HCT116 (cell line): ENCODE data around the gene CAST. TPM values are rescaled to one million over a fixed set of nuclear protein-coding genes. Genes with fewer than 3 reads are reported as not detected.

ENCODE experiments used
- ATAC-seq: fragments of 200-7000 bp; cut with Tn5 transposase; 2 replicates; pipeline ENCODE4 v1.9.1; 2020; ENCODE audit warnings: mild to moderate bottlenecking, moderate library complexity
- BruUV-seq: library from RNA; stranded (reverse); fragments of 400-500 nt; replicated peaks from 2 replicates; lab custom pipeline; 2021; lab: Mats Ljungman, UMichigan
- CTCF ChIA-PET: fragments of 300-600 bp; sonication (Branson Sonifier 250); formaldehyde crosslinking; loops from one replicate; lab custom pipeline; 2021; ENCODE audit warnings: antibody characterized with exemption; lab: Charles Lee
- POLR2A ChIA-PET: fragments of 300-600, 350-600 bp; sonication (Branson Sonifier 250); formaldehyde crosslinking; loops from one replicate; lab custom pipeline; 2021; ENCODE audit warnings: antibody characterized with exemption; lab: Charles Lee
- RAD21 ChIA-PET, 2 experiments: fragments of 300-600 bp; sonication (Branson Sonifier 250); formaldehyde crosslinking; loops; one replicate each; lab custom pipeline; 2023; ENCODE audit warnings: low total read pairs in 2 of 2; ENCODE audit not compliant: uncharacterized antibody in 2 of 2, unreplicated experiment in 2 of 2, low non-redundant PET in 1 of 2; lab: Charles Lee
- DNase-seq: peaks from one replicate; pipeline ENCODE4 v3.0.0-alpha.2; 2010; ENCODE audit warnings: low read depth, low spot score
- H2AFZ ChIP-seq: fragments of 200-600 bp; shearing (Covaris generic), sonication (generic); 2 replicates; pipeline ENCODE4 v1.6.1; 2017; ENCODE audit warnings: low read depth, mixed run types, mixed read lengths, antibody characterized with exemption, low read length; ENCODE audit not compliant: poor library complexity, severe bottlenecking
- H3K27ac ChIP-seq: 2 replicates; pipeline ENCODE4 v1.5.1; 2012; ENCODE audit warnings: low read depth, low read length
- H3K27me3 ChIP-seq: fragments of 200-600 bp; sonication (generic); 2 replicates; pipeline ENCODE4 v1.6.1; 2016; ENCODE audit warnings: mixed run types, low read length, mixed read lengths; ENCODE audit not compliant: insufficient read depth
- H3K36me3 ChIP-seq, 2 experiments: fragments of 200-500 bp in 1 of 2; fragments of 200-600 bp in 1 of 2; sonication (Bioruptor generic) in 1 of 2; sonication (generic) in 1 of 2; 2 replicates each; pipeline versions ENCODE4 v1.5.1 to v1.6.1; 2014 to 2016; ENCODE audit warnings: low read length in 2 of 2, inconsistent platforms in 1 of 2, mixed read lengths in 1 of 2, mixed run types in 1 of 2; ENCODE audit not compliant: insufficient read depth in 2 of 2, control insufficient read depth in 1 of 2
- H3K4me1 ChIP-seq, 2 experiments: fragments of 200-600 bp in 1 of 2; sonication (generic) in 1 of 2; 2 replicates each; pipeline versions ENCODE4 v1.5.1 to v1.6.1; 2012 to 2017; ENCODE audit warnings: low read length in 2 of 2, inconsistent platforms in 1 of 2, mild to moderate bottlenecking in 1 of 2, mixed read lengths in 1 of 2, mixed run types in 1 of 2, moderate library complexity in 1 of 2; ENCODE audit not compliant: insufficient read depth in 2 of 2, control insufficient read depth in 1 of 2
- H3K4me2 ChIP-seq: fragments of 200-600 bp; sonication (generic); 2 replicates; pipeline ENCODE4 v1.6.1; 2017; ENCODE audit warnings: mixed run types, low read length, mixed read lengths
- H3K4me3 ChIP-seq, 2 experiments: fragments of 200-600 bp in 1 of 2; sonication (generic) in 1 of 2; replicated peaks in 1 of 2; 2 replicates each; pipeline ENCODE4 v1.5.1; 2011 to 2016; ENCODE audit warnings: low read length in 2 of 2, control low read depth in 1 of 2, low read depth in 1 of 2, mild to moderate bottlenecking in 1 of 2, mixed read lengths in 1 of 2, mixed run types in 1 of 2
- H3K79me2 ChIP-seq: fragments of 200-600 bp; sonication (generic); 2 replicates; pipeline ENCODE4 v1.6.1; 2017; ENCODE audit warnings: mild to moderate bottlenecking, mixed run types, low read length, moderate library complexity, mixed read lengths; ENCODE audit not compliant: insufficient read depth
- H3K9ac ChIP-seq: fragments of 200-600 bp; sonication (generic); 2 replicates; pipeline ENCODE4 v1.6.1; 2016; ENCODE audit warnings: low read length, mixed read lengths
- H3K9me2 ChIP-seq: fragments of 200-600 bp; sonication (generic), shearing (Covaris generic); 2 replicates; pipeline ENCODE4 v1.6.1; 2017; ENCODE audit warnings: mixed run types, mild to moderate bottlenecking, moderate library complexity; ENCODE audit not compliant: insufficient read depth
- H3K9me3 ChIP-seq, 2 experiments: fragments of 200-500 bp in 1 of 2; fragments of 200-600 bp in 1 of 2; sonication (Bioruptor generic) in 1 of 2; sonication (generic) in 1 of 2; 2 replicates each; pipeline ENCODE4 v1.6.1; 2014 to 2017; ENCODE audit warnings: low read length in 2 of 2, mixed read lengths in 2 of 2, inconsistent platforms in 1 of 2, low read depth in 1 of 2, mild to moderate bottlenecking in 1 of 2, mixed run types in 1 of 2, moderate library complexity in 1 of 2; ENCODE audit not compliant: control insufficient read depth in 1 of 2, insufficient read depth in 1 of 2
- H4K20me1 ChIP-seq: fragments of 200-600 bp; sonication (generic), shearing (Covaris generic); 2 replicates; pipeline ENCODE4 v1.6.1; 2017; ENCODE audit warnings: mixed run types, mild to moderate bottlenecking, moderate library complexity; ENCODE audit not compliant: insufficient read depth
- CBX3 ChIP-seq: IDR thresholded peaks from 2 replicates; pipeline ENCODE4 v1.6.1; 2012; ENCODE audit warnings: low read depth
- CEBPB ChIP-seq: IDR thresholded peaks from 2 replicates; pipeline ENCODE4 v1.6.1; 2012; ENCODE audit warnings: low read depth
- EGR1 ChIP-seq: IDR thresholded peaks from 2 replicates; pipeline ENCODE4 v1.6.1; 2012; ENCODE audit warnings: low read depth
- ELF1 ChIP-seq: IDR thresholded peaks from 2 replicates; pipeline ENCODE4 v1.6.1; 2012; ENCODE audit warnings: low read depth, borderline replicate concordance
- JUND ChIP-seq: IDR thresholded peaks from 2 replicates; pipeline ENCODE4 v1.6.1; 2012
- POLR2A ChIP-seq: IDR thresholded peaks from 2 replicates; pipeline ENCODE4 v1.7.0; 2011; ENCODE audit warnings: borderline replicate concordance; ENCODE audit not compliant: insufficient read depth, insufficient read length; ENCODE audit errors: extremely low read depth
- SIN3A ChIP-seq: IDR thresholded peaks from 2 replicates; pipeline ENCODE4 v1.6.1; 2012; ENCODE audit warnings: low read depth
- SP1 ChIP-seq: IDR thresholded peaks from 2 replicates; pipeline ENCODE4 v1.6.1; 2012; ENCODE audit warnings: low read depth
- SRF ChIP-seq: IDR thresholded peaks from 2 replicates; pipeline ENCODE4 v1.6.1; 2012; ENCODE audit warnings: low read depth
- TCF7L2 ChIP-seq: IDR thresholded peaks from 2 replicates; pipeline ENCODE4 v1.7.0; 2011; ENCODE audit warnings: borderline replicate concordance, inconsistent platforms; ENCODE audit not compliant: insufficient read depth, insufficient read length; ENCODE audit errors: extremely low read depth
- YY1 ChIP-seq: IDR thresholded peaks from 2 replicates; pipeline ENCODE4 v1.6.1; 2011; ENCODE audit warnings: low read length, low read depth, moderate library complexity, mild to moderate bottlenecking; ENCODE audit not compliant: insufficient replicate concordance; ENCODE audit errors: extremely low read depth
- ZNF274 ChIP-seq: fragments of 200-500 bp; sonication (Bioruptor generic); IDR thresholded peaks from 2 replicates; pipeline ENCODE4 v1.6.1; 2014; ENCODE audit warnings: mild to moderate bottlenecking, low read depth, low read length, inconsistent platforms
- intact Hi-C: fragments of 100-400 bp; cut with micrococcal nuclease; formaldehyde crosslinking; loops from 2 replicates; pipeline ENCODE4 v1.10.0; 2022
- total RNA-seq: library from RNA; stranded (reverse); gene quantifications from one replicate; pipeline ENCODE4 v1.2.1, GENCODE V29; 2021; ENCODE audit not compliant: unreplicated experiment
- TF ChIP-seq, protein P1 (sequence below): IDR thresholded peaks from 2 replicates; pipeline ENCODE4 v1.6.1; 2012; ENCODE audit warnings: low read depth
- TF ChIP-seq, protein P2 (sequence below), 3 experiments: fragments of 200-600 bp in 1 of 3; sonication (generic) in 1 of 3; IDR thresholded peaks in 2 of 3; conservative IDR thresholded peaks in 1 of 3; 2 replicates each; pipeline ENCODE4 v1.5.1; 2012 to 2017; ENCODE audit warnings: low read depth in 2 of 3, low read length in 2 of 3, antibody characterized with exemption in 1 of 3, borderline replicate concordance in 1 of 3, control low read depth in 1 of 3, mild to moderate bottlenecking in 1 of 3, mixed read lengths in 1 of 3, mixed run types in 1 of 3, moderate library complexity in 1 of 3; ENCODE audit not compliant: insufficient read depth in 1 of 3
- TF ChIP-seq, protein P3 (sequence below): IDR thresholded peaks from 2 replicates; pipeline ENCODE4 v1.6.1; 2012

Gene CAST
- total RNA-seq, 1 experiment from 2014 or later = 142 TPM

DNA sequence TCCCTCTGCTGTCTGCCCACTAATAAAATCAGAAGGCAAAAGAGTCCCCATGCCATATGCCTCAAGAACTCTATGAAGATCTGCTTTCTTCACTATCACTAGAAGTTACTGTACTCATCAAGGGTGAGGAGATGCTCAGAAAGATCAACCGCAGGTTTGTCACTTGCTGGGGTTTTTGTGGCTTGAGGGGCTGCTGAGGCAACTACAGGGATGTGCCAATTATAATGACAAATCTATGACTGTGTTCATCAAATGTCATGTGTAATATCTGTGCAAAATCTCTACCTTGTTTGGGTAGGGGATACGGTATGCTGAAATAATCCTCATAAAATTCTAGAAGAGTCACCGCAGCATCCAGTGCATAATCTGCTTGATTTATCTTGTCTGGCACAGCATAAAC, 132.6 kb downstream of the CAST start:
- Histone ChIP-seq H3K4me1 (no peaks in the 10 kb centered on the region), H4K20me1 (no peaks in the 10 kb centered on the region), H3K27me3 (no peaks in the 10 kb centered on the region), H3K9ac (no peak overlapping the region), H3K9me3 (no peaks in the 10 kb centered on the region), H3K4me2 (no peak overlapping the region), H3K27ac (no peak overlapping the region), H3K36me3 (peaks cover 0 to 7% of the 10 kb centered on the region in 2 experiments; a peak in 1 of 4 replicates), H3K4me3 (no peak overlapping the region), H2AFZ (no peak overlapping the region), H3K79me2 (no peaks in the 10 kb centered on the region)
- ChIA-PET CTCF (no interaction called here), RAD21 (no interaction called here), POLR2A (no interaction called here)
- DNase-seq = no peak
- BruUV-seq = no TSS peak
- TF ChIP-seq ELF1 (no peak), YY1 (no peak), CBX3 (no peak), ZNF274 (no peak), POLR2A (no peak), TCF7L2 (no peak), JUND (no peak), SP1 (no peak), EGR1 (no peak), SIN3A (no peak), SRF (no peak), CEBPB (no peak)
- TF ChIP-seq, protein P1, sequence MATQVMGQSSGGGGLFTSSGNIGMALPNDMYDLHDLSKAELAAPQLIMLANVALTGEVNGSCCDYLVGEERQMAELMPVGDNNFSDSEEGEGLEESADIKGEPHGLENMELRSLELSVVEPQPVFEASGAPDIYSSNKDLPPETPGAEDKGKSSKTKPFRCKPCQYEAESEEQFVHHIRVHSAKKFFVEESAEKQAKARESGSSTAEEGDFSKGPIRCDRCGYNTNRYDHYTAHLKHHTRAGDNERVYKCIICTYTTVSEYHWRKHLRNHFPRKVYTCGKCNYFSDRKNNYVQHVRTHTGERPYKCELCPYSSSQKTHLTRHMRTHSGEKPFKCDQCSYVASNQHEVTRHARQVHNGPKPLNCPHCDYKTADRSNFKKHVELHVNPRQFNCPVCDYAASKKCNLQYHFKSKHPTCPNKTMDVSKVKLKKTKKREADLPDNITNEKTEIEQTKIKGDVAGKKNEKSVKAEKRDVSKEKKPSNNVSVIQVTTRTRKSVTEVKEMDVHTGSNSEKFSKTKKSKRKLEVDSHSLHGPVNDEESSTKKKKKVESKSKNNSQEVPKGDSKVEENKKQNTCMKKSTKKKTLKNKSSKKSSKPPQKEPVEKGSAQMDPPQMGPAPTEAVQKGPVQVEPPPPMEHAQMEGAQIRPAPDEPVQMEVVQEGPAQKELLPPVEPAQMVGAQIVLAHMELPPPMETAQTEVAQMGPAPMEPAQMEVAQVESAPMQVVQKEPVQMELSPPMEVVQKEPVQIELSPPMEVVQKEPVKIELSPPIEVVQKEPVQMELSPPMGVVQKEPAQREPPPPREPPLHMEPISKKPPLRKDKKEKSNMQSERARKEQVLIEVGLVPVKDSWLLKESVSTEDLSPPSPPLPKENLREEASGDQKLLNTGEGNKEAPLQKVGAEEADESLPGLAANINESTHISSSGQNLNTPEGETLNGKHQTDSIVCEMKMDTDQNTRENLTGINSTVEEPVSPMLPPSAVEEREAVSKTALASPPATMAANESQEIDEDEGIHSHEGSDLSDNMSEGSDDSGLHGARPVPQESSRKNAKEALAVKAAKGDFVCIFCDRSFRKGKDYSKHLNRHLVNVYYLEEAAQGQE = no peak
- TF ChIP-seq, protein P2, sequence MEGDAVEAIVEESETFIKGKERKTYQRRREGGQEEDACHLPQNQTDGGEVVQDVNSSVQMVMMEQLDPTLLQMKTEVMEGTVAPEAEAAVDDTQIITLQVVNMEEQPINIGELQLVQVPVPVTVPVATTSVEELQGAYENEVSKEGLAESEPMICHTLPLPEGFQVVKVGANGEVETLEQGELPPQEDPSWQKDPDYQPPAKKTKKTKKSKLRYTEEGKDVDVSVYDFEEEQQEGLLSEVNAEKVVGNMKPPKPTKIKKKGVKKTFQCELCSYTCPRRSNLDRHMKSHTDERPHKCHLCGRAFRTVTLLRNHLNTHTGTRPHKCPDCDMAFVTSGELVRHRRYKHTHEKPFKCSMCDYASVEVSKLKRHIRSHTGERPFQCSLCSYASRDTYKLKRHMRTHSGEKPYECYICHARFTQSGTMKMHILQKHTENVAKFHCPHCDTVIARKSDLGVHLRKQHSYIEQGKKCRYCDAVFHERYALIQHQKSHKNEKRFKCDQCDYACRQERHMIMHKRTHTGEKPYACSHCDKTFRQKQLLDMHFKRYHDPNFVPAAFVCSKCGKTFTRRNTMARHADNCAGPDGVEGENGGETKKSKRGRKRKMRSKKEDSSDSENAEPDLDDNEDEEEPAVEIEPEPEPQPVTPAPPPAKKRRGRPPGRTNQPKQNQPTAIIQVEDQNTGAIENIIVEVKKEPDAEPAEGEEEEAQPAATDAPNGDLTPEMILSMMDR (IDR thresholded peaks at IDR 0.05 in 2 of 3, conservative IDR thresholded peaks at IDR 0.05 in 1 of 3; ENCODE audit: borderline replicate concordance in 1 of 3, insufficient read depth in 1 of 3, low read depth in 2 of 3, low read length in 2 of 3) = no peak
- TF ChIP-seq, protein P3, sequence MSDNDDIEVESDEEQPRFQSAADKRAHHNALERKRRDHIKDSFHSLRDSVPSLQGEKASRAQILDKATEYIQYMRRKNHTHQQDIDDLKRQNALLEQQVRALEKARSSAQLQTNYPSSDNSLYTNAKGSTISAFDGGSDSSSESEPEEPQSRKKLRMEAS = no peak
- TF ChIP-seq, all 23 proteins: peak for 0
- intact Hi-C loops = no loop called here
- no peaks in the 10 kb centered on the region for H3K9me2 ChIP-seq
- no peak for ATAC-seq
